GM12865 (cell line): Measurements from ENCODE around the gene RAB9A.
"Not testable (repeated sequence)": the region's sequence is repeated elsewhere in the genome, so short reads cannot be mapped to it uniquely, and the experiment has no call there.

Source experiments
- DNase-seq: peaks from one replicate; pipeline ENCODE4 v3.0.0; 2010; ENCODE audit warnings: low read depth
- H3K4me3 ChIP-seq: 2 replicates; pipeline ENCODE4 v1.5.1; 2011; ENCODE audit warnings: mild to moderate bottlenecking, low read depth, low read length, control low read depth
- TF ChIP-seq, protein P1 (sequence below): IDR thresholded peaks from 2 replicates; pipeline ENCODE4 v1.5.1; 2011; ENCODE audit warnings: low read length, control low read depth, low read depth, inconsistent platforms; ENCODE audit not compliant: insufficient read depth; ENCODE audit errors: missing control alignments

RAB9A gene

DNA sequence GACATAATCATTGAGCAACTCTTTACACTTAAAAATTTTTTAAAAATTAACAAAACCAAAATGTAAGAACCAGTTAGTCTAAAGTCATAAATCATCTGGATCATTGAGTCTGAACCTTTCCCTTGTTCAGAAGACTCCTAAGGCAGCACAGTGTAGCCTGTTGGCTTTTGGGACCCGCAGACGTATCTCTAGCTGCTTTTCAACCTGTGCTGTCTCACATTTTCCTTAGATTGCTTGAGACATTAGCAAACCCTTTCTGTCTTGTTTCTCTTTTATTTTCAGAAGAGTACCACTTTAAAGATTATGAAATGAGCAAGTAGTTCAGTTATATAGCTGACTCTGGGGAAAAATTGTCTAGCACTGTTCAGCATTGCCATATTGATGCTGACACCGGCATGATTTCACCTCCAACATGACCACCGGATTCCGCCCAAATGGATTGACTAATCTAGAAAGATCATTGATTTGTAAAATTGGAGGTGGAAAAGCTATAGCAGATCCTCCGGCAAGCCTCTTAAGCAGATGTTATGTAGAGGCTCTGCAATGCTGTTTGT is 27.1 kb upstream of the RAB9A start:
- peak overlapping the region; percentile 22; the same call in 1 of the 2 replicates for H3K4me3 ChIP-seq
- no peak for DNase-seq
- TF ChIP-seq, protein P1, sequence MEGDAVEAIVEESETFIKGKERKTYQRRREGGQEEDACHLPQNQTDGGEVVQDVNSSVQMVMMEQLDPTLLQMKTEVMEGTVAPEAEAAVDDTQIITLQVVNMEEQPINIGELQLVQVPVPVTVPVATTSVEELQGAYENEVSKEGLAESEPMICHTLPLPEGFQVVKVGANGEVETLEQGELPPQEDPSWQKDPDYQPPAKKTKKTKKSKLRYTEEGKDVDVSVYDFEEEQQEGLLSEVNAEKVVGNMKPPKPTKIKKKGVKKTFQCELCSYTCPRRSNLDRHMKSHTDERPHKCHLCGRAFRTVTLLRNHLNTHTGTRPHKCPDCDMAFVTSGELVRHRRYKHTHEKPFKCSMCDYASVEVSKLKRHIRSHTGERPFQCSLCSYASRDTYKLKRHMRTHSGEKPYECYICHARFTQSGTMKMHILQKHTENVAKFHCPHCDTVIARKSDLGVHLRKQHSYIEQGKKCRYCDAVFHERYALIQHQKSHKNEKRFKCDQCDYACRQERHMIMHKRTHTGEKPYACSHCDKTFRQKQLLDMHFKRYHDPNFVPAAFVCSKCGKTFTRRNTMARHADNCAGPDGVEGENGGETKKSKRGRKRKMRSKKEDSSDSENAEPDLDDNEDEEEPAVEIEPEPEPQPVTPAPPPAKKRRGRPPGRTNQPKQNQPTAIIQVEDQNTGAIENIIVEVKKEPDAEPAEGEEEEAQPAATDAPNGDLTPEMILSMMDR: no peak

DNA sequence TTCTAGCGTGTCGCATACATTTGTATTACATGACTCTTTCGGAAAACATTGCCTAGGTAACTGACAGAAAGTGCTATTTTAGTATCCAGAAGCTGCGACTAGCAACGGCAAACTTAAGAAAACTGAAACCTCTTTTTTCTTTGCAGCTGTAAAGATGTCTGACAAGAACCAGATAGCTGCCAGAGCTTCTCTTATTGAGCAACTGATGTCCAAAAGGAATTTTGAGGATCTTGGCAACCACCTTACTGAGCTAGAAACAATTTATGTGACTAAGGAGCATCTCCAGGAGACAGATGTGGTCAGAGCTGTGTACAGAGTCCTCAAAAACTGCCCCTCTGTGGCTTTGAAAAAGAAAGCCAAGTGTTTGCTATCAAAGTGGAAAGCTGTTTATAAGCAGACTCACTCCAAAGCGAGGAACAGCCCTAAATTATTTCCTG is 26.6 kb upstream of the RAB9A start:
- peak overlapping the region; percentile 22 for H3K4me3 ChIP-seq
- TF ChIP-seq, protein P1: no peak
- peak; percentile 64 for DNase-seq

DNA sequence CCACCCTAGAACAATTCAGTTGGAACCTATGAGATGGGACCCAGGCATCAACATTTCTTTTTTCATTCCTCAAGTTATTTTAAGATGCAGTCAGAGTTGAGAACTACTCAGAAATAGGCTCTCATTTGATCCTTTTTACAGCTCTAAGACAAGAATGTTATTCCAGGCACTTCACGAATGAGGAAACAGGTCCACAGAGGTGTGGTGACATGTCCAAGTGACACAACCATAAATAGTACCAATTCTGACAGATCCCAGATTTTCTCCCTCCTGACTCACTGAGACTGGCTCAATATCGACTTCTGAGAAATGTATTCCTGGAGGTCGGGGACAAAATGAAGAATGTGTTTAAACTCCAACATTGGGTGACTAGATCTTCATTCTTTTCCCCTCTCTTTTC is 24.9 kb upstream of the RAB9A start:
- TF ChIP-seq, protein P1: no peak
- H3K4me3 ChIP-seq: no peak overlapping the region
- DNase-seq: no peak

DNA sequence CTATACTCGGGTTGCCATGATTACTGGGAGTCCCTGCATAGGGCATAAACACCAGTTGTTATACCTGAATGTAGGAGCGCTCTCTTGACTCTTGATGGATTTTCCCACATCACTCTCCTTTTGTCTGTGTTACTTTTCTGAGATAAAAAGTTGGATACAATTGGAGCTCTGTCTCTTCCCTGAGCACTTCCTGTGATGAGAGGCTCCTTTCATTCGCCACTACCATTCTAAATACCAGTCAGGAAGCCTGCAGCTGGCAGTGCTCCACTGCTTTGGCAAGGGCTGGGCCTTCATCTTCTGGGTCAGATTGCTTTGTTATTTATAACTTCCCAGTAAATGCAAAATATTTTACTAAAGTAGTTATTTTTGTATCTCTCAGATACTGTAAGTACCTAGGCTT is 22.1 kb upstream of the RAB9A start:
- TF ChIP-seq, protein P1: no peak
- DNase-seq: no peak

DNA sequence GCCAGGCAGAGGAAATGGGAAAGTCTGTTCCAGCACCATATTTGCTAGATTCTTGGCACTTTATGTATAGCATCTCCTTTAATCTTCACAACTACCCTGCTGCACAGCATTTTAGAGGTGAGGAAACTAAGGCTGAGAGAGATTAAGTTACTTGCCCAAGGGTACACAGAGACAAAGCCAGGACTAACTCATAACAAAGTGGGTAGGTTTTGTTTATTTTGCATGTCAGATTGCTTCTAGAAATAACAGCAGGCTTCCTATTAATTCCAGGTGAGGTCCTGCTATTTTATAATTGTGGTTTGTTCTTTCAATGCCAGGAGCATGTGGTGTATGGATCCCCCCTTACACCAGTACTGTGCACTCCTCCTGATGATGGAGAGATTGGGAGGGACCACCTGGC is 21.0 kb upstream of the RAB9A start:
- no peak overlapping the region for H3K4me3 ChIP-seq
- TF ChIP-seq, protein P1: no peak
- no peak for DNase-seq

More for the DNA sequence above, 22.1 kb upstream of the RAB9A start:
- H3K4me3 ChIP-seq: no peak overlapping the region

DNA sequence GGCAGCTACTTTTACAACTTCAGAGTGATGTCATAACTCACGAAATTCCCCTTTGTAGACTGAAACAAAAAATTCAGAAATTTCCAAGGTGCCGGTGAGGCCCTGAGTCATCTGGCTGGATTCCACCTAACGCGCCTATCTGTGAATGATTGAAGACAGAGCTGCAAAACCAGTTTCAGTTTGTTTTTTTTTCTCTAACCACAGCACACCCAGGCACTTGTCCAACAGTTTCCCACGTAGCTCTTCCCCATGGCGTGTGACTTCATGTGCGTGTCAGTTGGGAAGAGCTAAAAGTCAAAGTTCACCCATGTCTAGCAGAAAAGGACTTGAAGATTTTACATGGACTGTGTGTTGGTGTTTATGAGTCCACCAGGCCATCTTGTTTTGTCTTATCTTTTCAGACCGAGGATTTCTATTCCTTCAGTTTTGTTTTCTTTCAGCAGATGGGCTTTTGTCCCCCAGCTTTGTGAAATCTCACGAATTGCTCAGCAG is 19.6 kb upstream of the RAB9A start:
- peak; percentile 89 for DNase-seq
- TF ChIP-seq, protein P1: no peak

DNA sequence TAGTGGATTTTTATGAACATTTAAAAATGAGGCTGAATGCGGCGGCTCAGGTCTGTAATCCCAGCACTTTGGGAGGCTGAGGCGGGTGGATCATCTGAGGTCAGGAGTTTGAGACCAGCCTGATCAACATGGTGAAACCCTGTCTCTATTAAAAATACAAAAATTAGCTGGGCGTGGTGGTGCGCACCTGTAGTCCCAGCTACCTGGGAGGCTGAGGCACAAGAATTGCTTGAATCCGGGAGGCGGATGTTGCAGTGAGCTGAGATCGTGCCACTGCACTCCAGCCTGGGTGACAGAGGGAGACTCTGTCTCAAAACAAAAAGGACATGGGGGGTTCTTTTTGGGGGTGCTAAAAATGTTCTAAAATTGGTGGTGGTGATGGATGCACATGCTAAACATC is 19.2 kb upstream of the RAB9A start:
- peak overlapping the region; percentile 50 for H3K4me3 ChIP-seq
- not testable (repeated sequence) for DNase-seq

More for the DNA sequence above, 19.6 kb upstream of the RAB9A start:
- peak overlapping the region; percentile 50 for H3K4me3 ChIP-seq

DNA sequence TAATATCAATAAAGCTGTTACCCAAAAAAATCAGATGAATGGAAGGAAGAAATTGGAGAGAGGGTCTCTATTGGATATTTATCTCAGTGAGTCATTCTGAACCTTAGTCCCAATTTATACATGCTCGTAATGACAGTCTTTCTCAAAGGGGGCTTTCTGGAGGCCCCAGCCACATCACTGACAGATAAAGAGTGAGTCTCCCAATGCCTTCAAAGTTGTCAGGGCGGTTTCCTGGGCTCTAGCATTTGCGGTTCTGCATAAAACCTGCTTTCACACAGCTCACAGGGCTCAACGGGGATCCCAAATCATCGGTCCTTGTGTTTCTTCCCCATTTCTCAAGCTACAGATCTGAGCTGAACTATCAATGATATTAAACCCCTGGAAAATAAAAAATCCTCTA is 18.7 kb upstream of the RAB9A start:
- TF ChIP-seq, protein P1: no peak
- DNase-seq: peak; percentile 63
- H3K4me3 ChIP-seq: peak overlapping the region; percentile 50
